GM12878 (cell line): ENCODE results near the gene GPAT3. TPM values are rescaled to one million over a fixed set of nuclear protein-coding genes. Genes with fewer than 3 reads are reported as not detected.

Experiments
- ATAC-seq: fragments of 200-7000 bp; cut with Tn5 transposase; 3 replicates; pipeline ENCODE4 v1.9.1; 2020; ENCODE audit warnings: mild to moderate bottlenecking, moderate library complexity
- BruUV-seq: library from RNA; stranded (reverse); fragments of 400-500 nt; replicated peaks from 2 replicates; lab custom pipeline; 2021; lab: Mats Ljungman, UMichigan
- CTCF ChIA-PET: fragments of 300-600 bp; sonication (Branson Sonifier 250); formaldehyde crosslinking; extraction: SDS; loops from one replicate; lab custom pipeline; 2021; ENCODE audit warnings: inconsistent platforms; lab: Yijun Ruan, JAX
- POLR2A ChIA-PET: fragments of 350-600 bp; formaldehyde crosslinking; extraction: SDS; loops from one replicate; lab custom pipeline; 2021; ENCODE audit warnings: inconsistent platforms; lab: Charles Lee
- RAD21 ChIA-PET: fragments of 300-600 bp; sonication (Branson Sonifier 250); formaldehyde crosslinking; loops from one replicate; lab custom pipeline; 2023; ENCODE audit warnings: antibody characterized with exemption; ENCODE audit not compliant: unreplicated experiment; lab: Charles Lee
- SMC1A ChIA-PET: fragments of 300-600 bp; sonication (Branson Sonifier 250); formaldehyde crosslinking; loops from one replicate; lab custom pipeline; 2023; ENCODE audit not compliant: unreplicated experiment, uncharacterized antibody; lab: Charles Lee
- DNase-seq: peaks from one replicate; pipeline ENCODE4 v3.0.0-alpha.2; 2011; ENCODE audit warnings: low read depth, low spot score
- FAIRE-seq: peaks from 3 replicates; lab custom pipeline; 2011; peaks lifted over from hg19 to GRCh38; lab: Jason Lieb, UNC
- H2AFZ ChIP-seq: 2 replicates; pipeline ENCODE4 v1.6.0; 2011; ENCODE audit warnings: low read depth, low read length, control low read depth; ENCODE audit not compliant: control insufficient read depth
- H3K27ac ChIP-seq: 2 replicates; pipeline ENCODE4 v1.5.1; 2011; ENCODE audit warnings: control low read depth; ENCODE audit not compliant: control insufficient read depth, insufficient read depth
- H3K27me3 ChIP-seq, 2 experiments: replicated peaks in 1 of 2; 2 replicates each; pipeline versions ENCODE4 v1.6.0 to v1.6.1; 2011; ENCODE audit warnings: low read length in 1 of 2; ENCODE audit not compliant: control insufficient read depth in 2 of 2, insufficient read depth in 2 of 2
- H3K36me3 ChIP-seq, 2 experiments: 2 replicates each; pipeline ENCODE4 v1.5.1; 2011; ENCODE audit warnings: low read length in 1 of 2; ENCODE audit not compliant: control insufficient read depth in 2 of 2, insufficient read depth in 2 of 2
- H3K4me1 ChIP-seq: 2 replicates; pipeline ENCODE4 v1.6.1; 2011; ENCODE audit warnings: mild to moderate bottlenecking, low read length, moderate library complexity, mixed read lengths; ENCODE audit not compliant: control insufficient read depth, insufficient read depth
- H3K4me2 ChIP-seq: 2 replicates; pipeline ENCODE4 v1.6.0; 2011; ENCODE audit warnings: control low read depth; ENCODE audit not compliant: control insufficient read depth, insufficient read depth
- H3K4me3 ChIP-seq: fragments of 200-600 bp; sonication (generic); 2 replicates; pipeline ENCODE4 v1.5.1; 2016
- H3K79me2 ChIP-seq: 2 replicates; pipeline ENCODE4 v1.6.0; 2011; ENCODE audit warnings: low read length; ENCODE audit not compliant: control insufficient read depth, insufficient read depth
- H3K9ac ChIP-seq: 2 replicates; pipeline ENCODE4 v1.8.0; 2011; ENCODE audit warnings: low read length, control low read depth, mixed read lengths; ENCODE audit not compliant: control insufficient read depth, insufficient read depth
- H3K9me3 ChIP-seq: replicated peaks from 3 replicates; pipeline ENCODE4 v1.5.1; 2011; ENCODE audit warnings: mild to moderate bottlenecking, low read length; ENCODE audit not compliant: control insufficient read depth, insufficient read depth
- H4K20me1 ChIP-seq: 2 replicates; pipeline ENCODE4 v1.6.0; 2011; ENCODE audit not compliant: control insufficient read depth, insufficient read depth
- CBX3 ChIP-seq: fragments of 200-600 bp; sonication (generic); IDR thresholded peaks from 2 replicates; pipeline ENCODE4 v1.6.1; 2016; ENCODE audit warnings: low read depth, borderline replicate concordance
- CEBPB ChIP-seq, 2 experiments: fragments of 150-350 bp in 1 of 2; IDR thresholded peaks; 2 replicates each; pipeline ENCODE4 v1.6.1; 2012 to 2014; ENCODE audit warnings: low read depth in 2 of 2, low read length in 2 of 2, borderline replicate concordance in 1 of 2, inconsistent platforms in 1 of 2
- CHD2 ChIP-seq: IDR thresholded peaks from 2 replicates; pipeline ENCODE4 v1.6.1; 2011; ENCODE audit warnings: low read depth, low read length, improper control_type of control experiment, borderline replicate concordance
- E4F1 ChIP-seq: fragments of 450-650 bp; IDR thresholded peaks from 2 replicates; pipeline ENCODE4 v1.6.1; 2018; ENCODE audit warnings: borderline replicate concordance, mild to moderate bottlenecking; ENCODE audit not compliant: partially characterized antibody
- FOXM1 ChIP-seq: IDR thresholded peaks from 2 replicates; pipeline ENCODE4 v1.6.1; 2012; ENCODE audit warnings: low read depth, mild to moderate bottlenecking, inconsistent platforms, low read length, moderate library complexity
- HCFC1 ChIP-seq: fragments of 150-350 bp; IDR thresholded peaks from 2 replicates; pipeline ENCODE4 v1.6.1; 2014; ENCODE audit warnings: low read length
- JUNB ChIP-seq: IDR thresholded peaks from 2 replicates; pipeline ENCODE4 v1.6.1; 2016; ENCODE audit warnings: antibody characterized with exemption, mild to moderate bottlenecking
- MEF2B ChIP-seq: fragments of 450-650 bp; IDR thresholded peaks from 2 replicates; pipeline ENCODE4 v1.6.1; 2018; ENCODE audit warnings: mild to moderate bottlenecking, moderate library complexity; ENCODE audit not compliant: partially characterized antibody, poor library complexity, severe bottlenecking
- RB1 ChIP-seq: fragments of 450-650 bp; formaldehyde crosslinking; IDR thresholded peaks from 2 replicates; pipeline ENCODE4 v1.6.1; 2017; ENCODE audit warnings: mild to moderate bottlenecking, borderline replicate concordance
- RELA ChIP-seq: fragments of 450-650 bp; IDR thresholded peaks from 2 replicates; pipeline ENCODE4 v1.8.0; 2014; ENCODE audit warnings: borderline replicate concordance; ENCODE audit not compliant: partially characterized antibody
- SREBF2 ChIP-seq: IDR thresholded peaks from 2 replicates; pipeline ENCODE4 v1.6.1; 2012; ENCODE audit warnings: mild to moderate bottlenecking, low read length
- STAT3 ChIP-seq: IDR thresholded peaks from 2 replicates; pipeline ENCODE4 v1.6.1; 2011; ENCODE audit warnings: low read depth, low read length, improper control_type of control experiment
- SUPT20H ChIP-seq: IDR thresholded peaks from 2 replicates; pipeline ENCODE4 v1.6.1; 2011; ENCODE audit warnings: low read depth, mild to moderate bottlenecking, low read length, moderate library complexity, borderline replicate concordance; ENCODE audit not compliant: control insufficient read depth
- USF2 ChIP-seq: IDR thresholded peaks from 2 replicates; pipeline ENCODE4 v1.6.1; 2011; ENCODE audit warnings: low read depth, low read length, improper control_type of control experiment, borderline replicate concordance
- ZNF217 ChIP-seq: fragments of 450-650 bp; IDR thresholded peaks from 2 replicates; pipeline ENCODE4 v1.6.1; 2017; ENCODE audit warnings: antibody characterized with exemption, mild to moderate bottlenecking
- WGBS: methylation state at CpG from one replicate; pipeline ENCODE4 v1.1.6; 2016; ENCODE audit warnings: low lambda C conversion rate; ENCODE audit not compliant: insufficient replicate concordance, insufficient coverage; ENCODE audit errors: missing lambda C conversion rate; 5-methylcytosine and 5-hydroxymethylcytosine counted together
- in situ Hi-C: fragments of 300-500 bp; cut with MboI; formaldehyde crosslinking; loops from 9 replicates; pipeline ENCODE4 v1.14.3; 2018; ENCODE audit warnings: mixed read lengths
- intact Hi-C: fragments of 100-400 bp; cut with micrococcal nuclease; formaldehyde crosslinking; loops from one replicate; pipeline ENCODE4 v1.14.2; 2022; ENCODE audit not compliant: unreplicated experiment
- polyA plus RNA-seq, 11 experiments: library from polyadenylated mRNA; depleted of rRNA in 4 of 11; unstranded in 6 of 11; stranded (reverse) in 5 of 11; fragments of >200 nt; fragmentation: Nextera tagmentation in 4 of 11; fragmentation: Illumina TruSeq in 1 of 11; extraction: Ambion mirVana in 4 of 11; extraction: Trizol in 1 of 11; gene quantifications; 1 replicate in 1 of 11; 2 replicates in 10 of 11; pipeline versions ENCODE4 v1.2.1 to v1.2.3, GENCODE V29; 2011 to 2016; ENCODE audit warnings: inconsistent platforms in 2 of 11, missing spikeins in 2 of 11, low read depth in 1 of 11
- total RNA-seq, 4 experiments: library from RNA; depleted of rRNA in 3 of 4; stranded (reverse); fragments of >200 nt in 3 of 4; fragmentation: Illumina TruSeq in 1 of 4; extraction: Trizol in 1 of 4; gene quantifications; 2 replicates each; pipeline versions ENCODE4 v1.2.1 to v1.2.3, GENCODE V29; 2013 to 2021
- TF ChIP-seq, protein P1 (sequence below): IDR thresholded peaks from 2 replicates; pipeline ENCODE4 v1.6.1; 2012; ENCODE audit warnings: low read length, inconsistent platforms
- TF ChIP-seq, protein P2 (sequence below): fragments of 450-650 bp; IDR thresholded peaks from 2 replicates; pipeline ENCODE4 v1.6.1; 2016; ENCODE audit warnings: mild to moderate bottlenecking, moderate library complexity, borderline replicate concordance

GPAT3 gene
- total and polyA plus RNA-seq, 10 of the 15 experiments (the other 5 are each of a cell fraction or from before 2014, with no cell fraction given) = 0.26 to 1.1 (median 0.52) TPM

GRCh38 chr4:83625821-83626220 lies 89.9 kb downstream of the GPAT3 start:
- FAIRE-seq (no peak), ATAC-seq (no peak), DNase-seq (no peak)
- H3K36me3 ChIP-seq = no peaks in the 10 kb centered on the region
- no peaks in the 10 kb centered on the region for H3K4me1 ChIP-seq
- H3K9ac ChIP-seq = no peak overlapping the region
- in situ Hi-C loops = loop anchor here (25.0 kb wide), 1 partner anchor 564 kb away; no protein-coding TSS in a partner anchor
- ChIA-PET RAD21 (no interaction called here), CTCF (no interaction called here), SMC1A (no interaction called here), POLR2A (no interaction called here)
- no peaks in the 10 kb centered on the region for H4K20me1 ChIP-seq
- H3K9me3 ChIP-seq = peaks cover 2% of the 10 kb centered on the region; the same call in 1 of the 3 replicates
- BruUV-seq = no TSS peak
- H3K27me3 ChIP-seq = no peaks in the 10 kb centered on the region
- no peak overlapping the region for H3K27ac ChIP-seq
- H3K4me2 ChIP-seq = no peak overlapping the region
- no peak overlapping the region for H3K4me3 ChIP-seq
- TF ChIP-seq CBX3 (no peak), MEF2B (no peak), RB1 (no peak), ZNF217 (no peak), STAT3 (no peak), FOXM1 (no peak), CEBPB (IDR thresholded peaks at IDR 0.05; ENCODE audit: borderline replicate concordance in 1 of 2, low read depth in 2 of 2, low read length in 2 of 2) (no peak), JUNB (no peak), CHD2 (no peak), USF2 (no peak), E4F1 (no peak), HCFC1 (no peak), SREBF2 (no peak), RELA (no peak), SUPT20H (no peak)
- TF ChIP-seq, protein P1, sequence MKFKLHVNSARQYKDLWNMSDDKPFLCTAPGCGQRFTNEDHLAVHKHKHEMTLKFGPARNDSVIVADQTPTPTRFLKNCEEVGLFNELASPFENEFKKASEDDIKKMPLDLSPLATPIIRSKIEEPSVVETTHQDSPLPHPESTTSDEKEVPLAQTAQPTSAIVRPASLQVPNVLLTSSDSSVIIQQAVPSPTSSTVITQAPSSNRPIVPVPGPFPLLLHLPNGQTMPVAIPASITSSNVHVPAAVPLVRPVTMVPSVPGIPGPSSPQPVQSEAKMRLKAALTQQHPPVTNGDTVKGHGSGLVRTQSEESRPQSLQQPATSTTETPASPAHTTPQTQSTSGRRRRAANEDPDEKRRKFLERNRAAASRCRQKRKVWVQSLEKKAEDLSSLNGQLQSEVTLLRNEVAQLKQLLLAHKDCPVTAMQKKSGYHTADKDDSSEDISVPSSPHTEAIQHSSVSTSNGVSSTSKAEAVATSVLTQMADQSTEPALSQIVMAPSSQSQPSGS = no peak
- TF ChIP-seq, protein P2, sequence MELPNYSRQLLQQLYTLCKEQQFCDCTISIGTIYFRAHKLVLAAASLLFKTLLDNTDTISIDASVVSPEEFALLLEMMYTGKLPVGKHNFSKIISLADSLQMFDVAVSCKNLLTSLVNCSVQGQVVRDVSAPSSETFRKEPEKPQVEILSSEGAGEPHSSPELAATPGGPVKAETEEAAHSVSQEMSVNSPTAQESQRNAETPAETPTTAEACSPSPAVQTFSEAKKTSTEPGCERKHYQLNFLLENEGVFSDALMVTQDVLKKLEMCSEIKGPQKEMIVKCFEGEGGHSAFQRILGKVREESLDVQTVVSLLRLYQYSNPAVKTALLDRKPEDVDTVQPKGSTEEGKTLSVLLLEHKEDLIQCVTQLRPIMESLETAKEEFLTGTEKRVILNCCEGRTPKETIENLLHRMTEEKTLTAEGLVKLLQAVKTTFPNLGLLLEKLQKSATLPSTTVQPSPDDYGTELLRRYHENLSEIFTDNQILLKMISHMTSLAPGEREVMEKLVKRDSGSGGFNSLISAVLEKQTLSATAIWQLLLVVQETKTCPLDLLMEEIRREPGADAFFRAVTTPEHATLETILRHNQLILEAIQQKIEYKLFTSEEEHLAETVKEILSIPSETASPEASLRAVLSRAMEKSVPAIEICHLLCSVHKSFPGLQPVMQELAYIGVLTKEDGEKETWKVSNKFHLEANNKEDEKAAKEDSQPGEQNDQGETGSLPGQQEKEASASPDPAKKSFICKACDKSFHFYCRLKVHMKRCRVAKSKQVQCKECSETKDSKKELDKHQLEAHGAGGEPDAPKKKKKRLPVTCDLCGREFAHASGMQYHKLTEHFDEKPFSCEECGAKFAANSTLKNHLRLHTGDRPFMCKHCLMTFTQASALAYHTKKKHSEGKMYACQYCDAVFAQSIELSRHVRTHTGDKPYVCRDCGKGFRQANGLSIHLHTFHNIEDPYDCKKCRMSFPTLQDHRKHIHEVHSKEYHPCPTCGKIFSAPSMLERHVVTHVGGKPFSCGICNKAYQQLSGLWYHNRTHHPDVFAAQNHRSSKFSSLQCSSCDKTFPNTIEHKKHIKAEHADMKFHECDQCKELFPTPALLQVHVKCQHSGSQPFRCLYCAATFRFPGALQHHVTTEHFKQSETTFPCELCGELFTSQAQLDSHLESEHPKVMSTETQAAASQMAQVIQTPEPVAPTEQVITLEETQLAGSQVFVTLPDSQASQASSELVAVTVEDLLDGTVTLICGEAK = no peak
- WGBS = 0% methylated on average over 1 of the region's 1 CpG
- no peaks in the 10 kb centered on the region for H3K79me2 ChIP-seq
- intact Hi-C loops = no loop called here
- H2AFZ ChIP-seq = no peak overlapping the region
